Ascending aorta (tissue), 2 donors: Measurements from ENCODE around the gene CXCR4. TPM values are rescaled to one million over a fixed set of nuclear protein-coding genes. Genes with fewer than 3 reads are reported as not detected.

Experiments used
- DNase-seq, 2 donors: peaks; one replicate each; pipeline ENCODE4 v3.0.0-alpha.2; 2019; ENCODE audit warnings: low spot score in 2 of 2
- H3K27ac ChIP-seq, 2 donors: fragments of 200-600 bp; sonication (generic); one replicate each; pipeline ENCODE4 v1.5.1; 2016 to 2017; ENCODE audit warnings: mild to moderate bottlenecking in 1 of 2
- H3K27me3 ChIP-seq: fragments of 200-600 bp; sonication (generic); one replicate; pipeline ENCODE4 v1.5.1; 2017
- H3K36me3 ChIP-seq, 2 donors: fragments of 200-600 bp; sonication (generic); one replicate each; pipeline ENCODE4 v1.5.1; 2016
- H3K4me1 ChIP-seq, 2 donors: fragments of 200-600 bp; sonication (generic); one replicate each; pipeline ENCODE4 v1.5.1; 2016 to 2017; ENCODE audit warnings: mild to moderate bottlenecking in 1 of 2
- H3K4me3 ChIP-seq, 2 donors: fragments of 200-600 bp; sonication (generic); one replicate each; pipeline ENCODE4 v1.5.1; 2016 to 2017; ENCODE audit warnings: mild to moderate bottlenecking in 1 of 2
- H3K9me3 ChIP-seq, 2 donors: fragments of 200-600 bp; sonication (generic); one replicate each; pipeline ENCODE4 v1.5.1; 2016
- CTCF ChIP-seq, 3 experiments: fragments of 200-600 bp in 2 of 3; fragments of 450-650 bp in 1 of 3; sonication (generic) in 2 of 3; IDR thresholded peaks; one replicate each; pipeline ENCODE4 v1.5.1; 2016 to 2019; ENCODE audit warnings: antibody characterized with exemption in 3 of 3, mild to moderate bottlenecking in 1 of 3, moderate library complexity in 1 of 3
- intact Hi-C: fragments of 100-400 bp; cut with DNase I; formaldehyde crosslinking; loops from one replicate; pipeline ENCODE4 v1.15.1; 2023
- total RNA-seq: library from RNA; depleted of rRNA; stranded (reverse); fragments of >200 nt; gene quantifications from one replicate; pipeline ENCODE4 v1.1.0, GENCODE V29; 2016

The CXCR4 gene
- total RNA-seq, 1 donor from 2014 or later = 15.5 TPM

GRCh38 chr2:136151021-136151971, 33.3 kb upstream of the CXCR4 start:
- H3K36me3 ChIP-seq = no peaks in the 10 kb centered on the region
- intact Hi-C loops = no loop called here
- H3K27ac ChIP-seq = no peak overlapping the region
- H3K27me3 ChIP-seq = no peaks in the 10 kb centered on the region
- no peak for TF ChIP-seq CTCF (IDR thresholded peaks at IDR 0.05)
- no peaks in the 10 kb centered on the region for H3K4me1 ChIP-seq
- DNase-seq = no peak
- no peaks in the 10 kb centered on the region for H3K9me3 ChIP-seq
- H3K4me3 ChIP-seq = no peak overlapping the region

GRCh38 chr2:136149011-136149410, 31.1 kb upstream of the CXCR4 start:
- Histone ChIP-seq H3K36me3 (no peaks in the 10 kb centered on the region), H3K9me3 (no peaks in the 10 kb centered on the region), H3K4me3 (no peak overlapping the region), H3K27me3 (no peaks in the 10 kb centered on the region), H3K4me1 (no peaks in the 10 kb centered on the region), H3K27ac (no peak overlapping the region)
- intact Hi-C loops = no loop called here
- no peak for DNase-seq
- TF ChIP-seq CTCF (IDR thresholded peaks at IDR 0.05) = no peak

GRCh38 chr2:136146564-136146963, 28.6 kb upstream of the CXCR4 start:
- no peak for TF ChIP-seq CTCF (IDR thresholded peaks at IDR 0.05)
- Histone ChIP-seq H3K27me3 (no peaks in the 10 kb centered on the region), H3K9me3 (no peaks in the 10 kb centered on the region), H3K27ac (no peak overlapping the region), H3K4me3 (no peak overlapping the region), H3K4me1 (no peaks in the 10 kb centered on the region), H3K36me3 (no peaks in the 10 kb centered on the region)
- DNase-seq = no peak
- intact Hi-C loops = no loop called here

- H3K27ac ChIP-seq = no peak overlapping the region
- H3K4me3 ChIP-seq = no peak overlapping the region
- H3K36me3 ChIP-seq = no peaks in the 10 kb centered on the region
- TF ChIP-seq CTCF (IDR thresholded peaks at IDR 0.05) = no peak
- no peaks in the 10 kb centered on the region for H3K27me3 ChIP-seq
- intact Hi-C loops = no loop called here
- no peaks in the 10 kb centered on the region for H3K9me3 ChIP-seq
- no peaks in the 10 kb centered on the region for H3K4me1 ChIP-seq
- DNase-seq = no peak
Measured at GRCh38 chr2:136143603-136144451, 25.9 kb upstream of the CXCR4 start.

GRCh38 chr2:136141510-136142149, 23.7 kb upstream of the CXCR4 start:
- TF ChIP-seq CTCF (IDR thresholded peaks at IDR 0.05) = no peak
- Histone ChIP-seq H3K4me3 (no peak overlapping the region), H3K27ac (no peak overlapping the region)

More at GRCh38 chr2:136141510-136142149, 23.7 kb upstream of the CXCR4 start:
- H3K27me3 ChIP-seq = no peaks in the 10 kb centered on the region
- H3K4me1 ChIP-seq = no peaks in the 10 kb centered on the region
- DNase-seq = no peak
- no peaks in the 10 kb centered on the region for H3K36me3 ChIP-seq
- intact Hi-C loops = no loop called here
- no peaks in the 10 kb centered on the region for H3K9me3 ChIP-seq
